HL-60/S4 (cell line): ENCODE data around the gene ATRN.
"Not testable (repeated sequence)": the region's sequence is repeated elsewhere in the genome, so short reads cannot be mapped to it uniquely, and the experiment has no call there.

Source experiments
- in situ Hi-C: fragments of 300-500 bp; cut with MboI; formaldehyde crosslinking; loops from 2 replicates; pipeline ENCODE4 v1.14.3; 2022; ENCODE audit warnings: low sequenced_read_pairs

ATRN gene

DNA sequence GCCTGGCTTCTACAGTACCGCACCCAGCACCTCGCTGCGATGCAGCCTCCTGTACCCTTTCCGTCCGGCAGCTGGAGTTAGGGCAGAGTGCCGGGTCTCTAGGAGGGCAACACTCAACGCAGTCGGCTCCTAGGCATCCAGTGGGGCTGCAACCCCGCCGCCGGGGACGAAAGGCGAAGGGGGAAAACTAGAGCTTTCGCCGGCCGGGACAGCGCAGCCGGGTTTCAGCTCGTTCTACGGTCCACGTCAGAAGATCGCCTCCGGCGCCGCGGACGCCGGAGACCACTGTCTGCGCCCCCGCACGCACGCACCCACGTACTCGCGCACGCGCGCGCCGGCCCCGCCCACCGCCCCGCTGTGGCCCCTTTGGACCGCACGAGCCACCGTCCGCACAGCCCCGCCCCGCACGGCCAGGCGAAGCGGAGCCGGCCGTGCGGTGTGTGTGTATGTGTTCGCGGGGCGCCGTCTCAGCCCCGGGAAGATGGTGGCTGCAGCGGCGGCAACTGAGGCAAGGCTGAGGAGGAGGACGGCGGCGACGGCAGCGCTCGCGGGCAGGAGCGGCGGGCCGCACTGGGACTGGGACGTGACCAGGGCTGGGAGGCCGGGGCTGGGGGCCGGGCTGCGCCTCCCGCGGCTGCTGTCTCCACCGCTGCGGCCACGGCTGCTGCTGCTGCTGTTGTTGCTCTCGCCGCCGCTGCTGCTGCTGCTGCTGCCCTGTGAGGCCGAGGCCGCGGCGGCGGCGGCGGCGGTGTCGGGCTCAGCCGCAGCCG lies at the start of gene ATRN:
Gene ATRN (plus strand): TSS at position 392 of the 770 bp plus-strand sequence. CDS start 90 bp downstream, at position 482.
- in situ Hi-C loops: no loop called here

GRCh38 chr20:3421985-3422384 lies 48.8 kb upstream of the ATRN start:
- in situ Hi-C loops: no loop called here

- in situ Hi-C loops: no loop called here
These were observed 47.7 kb upstream of the ATRN start for GRCh38 chr20:3423126-3423525.

DNA sequence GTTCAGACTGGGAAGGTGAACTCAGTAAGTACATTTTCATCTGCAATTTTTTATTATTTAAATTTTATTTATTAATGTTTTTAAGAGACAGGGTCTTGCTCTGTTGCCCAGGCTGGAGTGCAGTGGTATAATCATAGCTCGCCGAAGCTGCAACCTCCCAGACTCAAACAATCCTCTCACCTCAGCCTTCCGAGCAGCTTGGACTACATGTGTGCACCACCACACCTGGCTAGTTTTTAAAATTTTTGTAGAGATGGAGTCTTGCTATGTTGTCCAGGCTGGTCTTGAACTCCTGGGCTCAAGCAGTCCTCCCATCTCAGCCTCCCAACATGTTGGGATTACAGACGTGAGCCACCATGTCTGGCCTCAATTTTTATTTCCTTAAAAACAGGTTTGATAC lies 44.1 kb upstream of the ATRN start:
- in situ Hi-C loops: not testable (repeated sequence)

DNA sequence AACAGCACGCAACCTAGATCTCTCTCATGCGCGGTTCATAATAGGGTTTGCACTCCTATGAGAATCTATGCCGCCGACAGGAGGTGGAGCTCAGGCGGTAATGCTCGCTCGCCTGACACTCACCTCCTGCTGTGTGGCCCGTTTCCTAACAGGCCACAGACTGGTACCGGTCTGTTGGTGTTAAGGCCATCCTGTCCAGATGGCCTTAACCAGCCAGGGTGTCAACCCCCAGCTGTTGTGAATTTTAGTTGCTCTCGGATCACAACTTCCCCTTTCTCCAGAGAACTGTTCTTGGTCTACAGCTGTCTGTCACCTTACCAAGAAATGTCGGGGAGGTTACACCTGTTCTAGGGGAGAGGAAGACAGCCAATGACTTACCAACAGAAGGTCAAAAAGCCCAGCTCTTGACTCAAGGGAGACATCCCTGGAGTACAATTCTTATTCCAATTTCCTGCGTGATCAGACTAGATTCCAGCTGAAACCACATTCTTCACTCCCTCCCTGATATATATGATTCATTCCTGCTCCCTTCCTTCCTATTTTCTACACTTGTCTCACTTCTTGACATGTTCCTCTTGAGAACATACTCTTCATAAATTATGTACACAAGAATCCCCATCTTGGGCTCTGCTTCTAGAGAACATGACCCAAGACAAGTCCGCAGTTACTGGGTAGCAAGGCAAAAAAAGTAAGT lies 40.3 kb upstream of the ATRN start:
- in situ Hi-C loops: no loop called here

DNA sequence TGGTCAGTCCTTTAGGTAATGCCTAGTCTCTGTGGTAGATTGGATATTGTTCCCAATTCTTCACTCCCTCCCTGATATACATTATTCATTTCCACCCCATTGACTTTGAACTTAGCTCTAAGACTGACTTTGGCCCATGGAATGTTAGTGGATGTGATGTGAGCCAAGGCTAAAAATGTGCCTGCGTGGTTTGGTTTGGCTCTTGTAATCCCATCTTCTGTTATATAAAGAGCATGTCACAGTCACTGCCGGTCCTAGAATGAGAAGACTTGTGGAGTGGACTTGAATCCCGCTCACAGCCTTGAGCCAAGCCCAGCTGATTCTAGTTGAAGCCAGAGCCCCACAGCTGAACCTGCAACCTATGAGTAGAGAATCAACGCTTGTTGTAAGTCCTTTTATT lies 39.7 kb upstream of the ATRN start:
- in situ Hi-C loops: no loop called here

DNA sequence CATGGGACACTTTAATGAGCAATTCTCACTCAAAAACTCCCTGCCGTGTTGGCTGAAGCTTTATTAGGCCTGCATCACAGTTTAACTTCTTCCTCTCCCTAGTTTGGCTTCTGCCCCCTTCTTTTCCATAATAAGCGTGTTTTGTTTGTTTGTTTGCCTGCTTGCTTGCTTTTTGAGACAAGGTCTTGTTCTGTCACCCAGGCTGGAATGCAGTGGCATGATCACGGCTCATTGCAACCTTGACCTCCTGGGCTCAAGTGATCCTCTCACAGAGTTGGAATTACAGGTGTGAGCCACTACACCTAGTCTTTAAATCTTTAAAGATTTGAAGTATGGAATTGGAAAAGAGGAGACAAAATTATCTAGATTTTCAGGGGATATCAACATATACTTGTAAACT lies 38.0 kb upstream of the ATRN start:
- in situ Hi-C loops: no loop called here

DNA sequence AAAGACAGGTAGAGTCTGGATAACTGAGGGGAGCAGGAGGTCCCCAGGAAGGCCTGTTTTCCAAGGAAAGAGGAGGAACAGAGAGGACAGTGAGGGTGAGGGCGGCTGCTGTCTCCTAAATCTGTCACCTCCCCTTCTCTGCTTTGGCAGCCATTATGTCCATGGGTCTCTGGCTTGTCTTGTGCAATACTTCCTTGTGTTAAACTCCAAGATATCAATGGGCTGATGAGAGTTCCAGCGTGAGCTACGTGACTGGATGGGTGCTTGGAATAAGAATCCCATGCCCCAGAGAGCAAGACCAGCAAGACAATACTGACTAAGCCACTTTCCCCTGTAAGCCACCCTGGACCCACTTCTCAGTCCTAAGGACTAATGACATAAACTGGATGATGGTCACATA lies 37.1 kb upstream of the ATRN start:
- in situ Hi-C loops: no loop called here

GRCh38 chr20:3434232-3434631 lies 36.6 kb upstream of the ATRN start:
- in situ Hi-C loops: no loop called here

DNA sequence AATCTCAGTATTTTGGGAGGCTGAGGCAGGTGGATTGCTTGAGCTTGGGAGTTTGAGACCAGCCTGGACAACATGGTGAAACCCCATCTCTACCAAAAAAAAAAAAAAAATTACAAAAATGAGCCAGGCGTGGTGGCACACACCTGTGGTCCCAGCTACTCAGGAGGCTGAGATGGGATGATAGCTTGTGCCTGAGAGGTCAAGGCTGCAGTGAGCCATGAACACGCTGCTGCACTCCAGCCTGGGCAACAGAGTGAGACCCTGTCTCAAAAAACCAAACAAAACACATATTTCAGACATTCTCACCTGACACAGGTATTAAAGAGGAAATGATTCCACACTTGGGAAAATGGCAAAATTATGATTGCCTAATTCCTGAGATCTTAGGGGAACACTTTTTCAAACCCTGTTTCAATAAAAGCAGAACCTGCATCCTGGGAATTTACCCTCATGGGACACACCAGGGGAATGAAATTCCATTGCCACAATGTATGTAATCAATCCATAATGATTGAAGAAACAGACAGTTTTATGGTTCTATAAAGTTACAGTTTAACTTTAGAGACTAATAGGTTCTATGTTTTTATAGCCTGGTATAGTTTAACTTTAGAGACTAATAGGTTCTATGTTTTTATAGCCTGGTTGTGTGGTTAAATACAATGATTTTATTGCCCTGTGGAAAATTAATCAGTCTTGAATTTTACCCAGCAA lies 33.8 kb upstream of the ATRN start:
- in situ Hi-C loops: no loop called here

DNA sequence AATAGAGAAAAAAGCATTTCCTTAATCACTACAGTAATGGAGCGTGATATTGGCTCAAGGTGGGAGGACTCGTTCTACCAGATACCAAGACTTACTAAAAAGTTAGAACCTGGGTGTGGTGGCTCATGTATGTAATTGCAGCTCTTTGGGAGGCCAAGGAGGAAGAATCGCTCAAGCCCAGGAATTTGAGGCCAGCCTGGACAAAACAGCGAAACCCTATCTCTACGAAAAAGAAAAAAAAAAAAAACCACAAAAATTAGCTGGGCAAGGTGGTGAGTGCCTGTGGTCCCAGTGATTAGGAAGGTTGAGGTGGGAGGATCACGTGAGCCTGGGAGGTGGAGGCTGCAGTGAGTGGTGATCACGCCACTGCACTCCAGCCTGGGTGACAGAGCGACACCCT lies 24.0 kb upstream of the ATRN start:
- in situ Hi-C loops: no loop called here

- in situ Hi-C loops: no loop called here
These were observed 23.5 kb upstream of the ATRN start for GRCh38 chr20:3447321-3447720.

DNA sequence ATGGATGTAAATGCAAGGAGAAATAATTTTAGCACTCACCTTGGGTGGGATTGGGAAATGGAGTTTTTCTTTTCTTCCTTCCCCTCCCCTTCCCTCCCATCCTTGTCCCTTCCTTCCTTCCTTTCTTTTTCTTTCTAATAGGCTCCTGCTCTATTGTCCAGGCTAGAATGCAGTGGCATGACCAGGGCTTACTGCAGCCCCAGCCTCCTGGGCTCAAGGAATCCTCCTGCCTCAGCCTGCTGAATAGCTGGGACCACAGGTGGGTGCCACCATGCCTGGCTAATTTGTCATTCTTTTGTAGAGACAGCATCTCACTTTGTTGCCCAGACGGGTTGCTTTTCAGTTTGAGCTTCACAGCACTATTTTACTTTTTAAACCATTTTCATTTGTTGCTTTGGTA lies 21.5 kb upstream of the ATRN start:
- in situ Hi-C loops: no loop called here

- in situ Hi-C loops: no loop called here
These were observed 18.7 kb upstream of the ATRN start for GRCh38 chr20:3452136-3452535.

DNA sequence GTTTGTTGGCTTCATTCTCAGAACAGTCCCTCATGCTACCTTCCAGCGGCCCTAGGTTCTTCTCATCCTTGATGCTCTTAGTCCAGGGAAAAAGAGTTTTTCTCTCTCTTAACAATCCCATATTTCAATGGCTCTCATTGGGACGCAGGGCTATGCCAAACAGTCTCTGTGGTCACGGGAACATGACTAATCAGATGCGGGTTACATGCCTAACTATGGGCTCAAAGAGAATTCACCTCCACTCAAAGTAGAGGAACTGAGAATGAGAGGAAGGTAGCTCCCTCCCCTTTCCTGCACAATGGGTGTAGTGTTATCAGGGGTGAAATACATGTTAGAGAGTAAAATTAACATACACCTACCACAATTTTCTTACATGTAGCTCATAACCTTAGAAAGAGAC lies 18.1 kb upstream of the ATRN start:
- in situ Hi-C loops: no loop called here

DNA sequence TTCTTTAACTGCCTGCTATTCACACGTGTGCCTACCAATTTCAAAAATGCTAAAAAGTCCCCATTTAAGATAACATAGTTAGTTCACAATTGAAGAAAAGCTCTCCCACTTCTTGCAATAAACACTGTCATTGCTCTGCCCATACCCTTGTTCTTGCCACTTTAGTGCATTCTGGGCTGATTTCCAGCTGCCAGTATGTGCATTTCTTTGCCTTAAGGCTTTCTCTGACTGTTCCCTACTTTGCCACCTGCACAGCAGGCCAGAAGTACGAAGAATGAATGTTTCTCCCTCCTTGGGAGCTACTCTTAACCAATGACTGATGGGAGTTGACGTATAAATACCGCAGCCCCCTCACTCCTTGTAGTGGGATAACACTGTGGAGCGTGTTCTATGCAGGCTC lies 16.0 kb upstream of the ATRN start:
- in situ Hi-C loops: no loop called here

GRCh38 chr20:3456648-3457047 lies 14.2 kb upstream of the ATRN start:
- in situ Hi-C loops: no loop called here

DNA sequence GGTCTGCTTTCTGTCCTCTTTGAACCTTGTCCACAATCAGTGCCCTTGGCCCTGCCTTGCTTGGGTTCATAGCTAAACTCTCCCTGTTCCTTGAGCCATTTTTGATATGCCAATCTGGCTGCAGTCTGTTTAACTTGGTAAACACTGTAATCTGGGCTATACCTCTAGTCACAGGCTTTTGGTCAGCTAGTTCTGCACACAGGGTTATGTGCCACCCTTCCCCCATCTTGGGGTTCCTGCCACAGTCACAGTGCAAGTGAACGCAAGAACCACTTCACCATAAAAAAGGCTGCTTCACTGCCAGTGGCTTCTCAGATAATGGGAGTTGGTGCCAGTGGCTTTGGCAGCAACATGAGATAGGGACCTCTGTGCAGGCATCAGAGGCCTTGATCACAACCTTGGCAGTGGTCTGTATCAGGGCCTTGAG lies 10.9 kb upstream of the ATRN start:
- in situ Hi-C loops: no loop called here

DNA sequence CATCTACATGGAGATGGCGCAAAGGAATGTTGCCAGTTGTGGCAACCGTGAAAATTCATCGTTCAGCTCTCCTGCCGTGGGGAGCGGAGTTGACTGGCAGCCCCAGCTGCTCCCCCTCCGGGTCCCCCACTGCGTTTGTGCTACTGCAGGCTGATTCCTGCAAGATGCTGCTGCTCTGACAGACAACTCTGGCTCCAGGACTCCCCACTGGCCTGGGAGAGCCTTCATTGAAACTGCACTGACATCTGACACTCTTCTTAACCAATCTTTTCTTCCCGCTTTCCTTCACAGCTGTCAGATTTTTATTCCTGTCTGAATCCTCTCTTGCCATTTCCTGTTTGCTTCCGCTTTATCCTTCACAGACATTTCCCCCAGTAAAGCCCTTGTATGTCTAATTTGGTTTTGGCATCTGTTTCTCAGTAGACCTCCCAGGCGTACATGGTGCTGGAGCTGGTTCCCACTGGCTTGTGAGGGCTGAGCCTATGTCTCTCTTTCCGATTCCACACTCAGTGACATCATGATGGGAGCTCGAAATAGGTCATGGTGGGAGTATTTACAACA lies 9.5 kb upstream of the ATRN start:
- in situ Hi-C loops: no loop called here

GRCh38 chr20:3461911-3462677 lies 8.7 kb upstream of the ATRN start:
- in situ Hi-C loops: no loop called here

- in situ Hi-C loops: no loop called here
These were observed 6.7 kb upstream of the ATRN start for GRCh38 chr20:3464166-3464565.
